ENCODE results near the gene C5orf34.
"Not testable (repeated sequence)": the region's sequence is repeated elsewhere in the genome, so short reads cannot be mapped to it uniquely, and the experiment has no call there.

Gene C5orf34

GRCh38 chr5:43514816-43515677, at the start of gene C5orf34:
TSS of gene C5orf34 (minus strand) at chr5:43515148. CDS start at chr5:43509339, 5,809 bp downstream.
- in situ Hi-C loops (cut with MboI; ENCODE audit: low sequenced_read_pairs) = no loop called here

GRCh38 chr5:43564289-43564850, 49.4 kb upstream of the C5orf34 start:
- in situ Hi-C loops (cut with MboI; ENCODE audit: low sequenced_read_pairs) = no loop called here

- in situ Hi-C loops (cut with MboI; ENCODE audit: low sequenced_read_pairs) = no loop called here
These were observed 48.4 kb upstream of the C5orf34 start for GRCh38 chr5:43563321-43563720.

- in situ Hi-C loops (cut with MboI; ENCODE audit: low sequenced_read_pairs) = no loop called here
These were observed 46.4 kb upstream of the C5orf34 start for GRCh38 chr5:43561356-43561755.

- in situ Hi-C loops (cut with MboI; ENCODE audit: low sequenced_read_pairs) = no loop called here
These were observed 45.2 kb upstream of the C5orf34 start for GRCh38 chr5:43560128-43560527.

- in situ Hi-C loops (cut with MboI; ENCODE audit: low sequenced_read_pairs) = no loop called here
These were observed 42.1 kb upstream of the C5orf34 start, which contains the start of gene PAIP1 for GRCh38 chr5:43556857-43557542. TSS of gene PAIP1 (minus strand) at chr5:43557077. CDS start at chr5:43556846, 231 bp downstream.

- in situ Hi-C loops (cut with MboI; ENCODE audit: low sequenced_read_pairs) = not testable (repeated sequence)
These were observed 41.6 kb upstream of the C5orf34 start for GRCh38 chr5:43556607-43556856.

GRCh38 chr5:43555895-43556606, 41.1 kb upstream of the C5orf34 start:
- in situ Hi-C loops (cut with MboI; ENCODE audit: low sequenced_read_pairs) = no loop called here

- in situ Hi-C loops (cut with MboI; ENCODE audit: low sequenced_read_pairs) = no loop called here
These were observed 39.5 kb upstream of the C5orf34 start for GRCh38 chr5:43554497-43554896.

- in situ Hi-C loops (cut with MboI; ENCODE audit: low sequenced_read_pairs) = no loop called here
These were observed 38.4 kb upstream of the C5orf34 start for GRCh38 chr5:43553381-43553780.

- in situ Hi-C loops (cut with MboI; ENCODE audit: low sequenced_read_pairs) = no loop called here
These were observed 36.8 kb upstream of the C5orf34 start for GRCh38 chr5:43551731-43552130.

GRCh38 chr5:43549272-43549671, 34.3 kb upstream of the C5orf34 start:
- in situ Hi-C loops (cut with MboI; ENCODE audit: low sequenced_read_pairs) = not testable (repeated sequence)

GRCh38 chr5:43548358-43548757, 33.4 kb upstream of the C5orf34 start:
- in situ Hi-C loops (cut with MboI; ENCODE audit: low sequenced_read_pairs) = no loop called here

GRCh38 chr5:43547532-43547931, 32.6 kb upstream of the C5orf34 start:
- in situ Hi-C loops (cut with MboI; ENCODE audit: low sequenced_read_pairs) = no loop called here

- in situ Hi-C loops (cut with MboI; ENCODE audit: low sequenced_read_pairs) = no loop called here
These were observed 28.5 kb upstream of the C5orf34 start for GRCh38 chr5:43543434-43543833.

- in situ Hi-C loops (cut with MboI; ENCODE audit: low sequenced_read_pairs) = no loop called here
These were observed 25.8 kb upstream of the C5orf34 start for GRCh38 chr5:43540746-43541145.

GRCh38 chr5:43536972-43537371, 22.0 kb upstream of the C5orf34 start:
- in situ Hi-C loops (cut with MboI; ENCODE audit: low sequenced_read_pairs) = no loop called here

- in situ Hi-C loops (cut with MboI; ENCODE audit: low sequenced_read_pairs) = no loop called here
These were observed 18.7 kb upstream of the C5orf34 start for GRCh38 chr5:43533646-43534045.

- in situ Hi-C loops (cut with MboI; ENCODE audit: low sequenced_read_pairs) = no loop called here
These were observed 15.7 kb upstream of the C5orf34 start for GRCh38 chr5:43530648-43531047.

- in situ Hi-C loops (cut with MboI; ENCODE audit: low sequenced_read_pairs) = no loop called here
These were observed 8.7 kb upstream of the C5orf34 start for GRCh38 chr5:43523662-43524072.

- in situ Hi-C loops (cut with MboI; ENCODE audit: low sequenced_read_pairs) = no loop called here
These were observed 5.7 kb upstream of the C5orf34 start for GRCh38 chr5:43520615-43521014.

All from HL-60/S4 treated with phorbol 12-myristate 13-acetate at 8.2 ng/mL for 4 days and 3 days (cell line).